GM23338 (cell line): Measurements from ENCODE around the gene TYR.
"Not testable (repeated sequence)": the region's sequence is repeated elsewhere in the genome, so short reads cannot be mapped to it uniquely, and the experiment has no call there.

Experiments used
- CREB1 ChIP-seq: fragments of 250-450 bp; sonication (Bioruptor Pico); IDR thresholded peaks from 2 replicates; pipeline ENCODE4 v1.5.0; 2020; ENCODE audit warnings: low read depth, mild to moderate bottlenecking, moderate library complexity
- CTCF ChIP-seq, 2 experiments: fragments of 200-600 bp in 1 of 2; sonication (generic) in 1 of 2; conservative IDR thresholded peaks; 2 replicates each; pipeline versions ENCODE4 v1.5.1 to v1.6.1; 2016 to 2017; ENCODE audit warnings: antibody characterized with exemption in 2 of 2, low read depth in 2 of 2, mild to moderate bottlenecking in 2 of 2, moderate library complexity in 1 of 2
- ETS1 ChIP-seq: IDR thresholded peaks from 2 replicates; pipeline ENCODE4 v1.6.1; 2016; ENCODE audit warnings: antibody characterized with exemption
- EZH2 ChIP-seq: fragments of 200-600 bp; sonication (generic); IDR thresholded peaks from one replicate; pipeline ENCODE4 v1.8.0; 2017; ENCODE audit warnings: antibody characterized with exemption, mild to moderate bottlenecking, low read depth; ENCODE audit not compliant: unreplicated experiment
- EZH2phosphoT487 ChIP-seq: fragments of 200-600 bp; sonication (generic); IDR thresholded peaks from one replicate; pipeline ENCODE4 v1.8.1; 2018; ENCODE audit warnings: antibody characterized with exemption; ENCODE audit not compliant: unreplicated experiment
- JUNB ChIP-seq: IDR thresholded peaks from one replicate; pipeline ENCODE4 v1.6.1; 2016; ENCODE audit warnings: antibody characterized with exemption; ENCODE audit not compliant: unreplicated experiment
- NANOG ChIP-seq: IDR thresholded peaks from 2 replicates; pipeline ENCODE4 v1.6.1; 2016; ENCODE audit warnings: antibody characterized with exemption, borderline replicate concordance
- POLR2AphosphoS5 ChIP-seq: IDR thresholded peaks from 2 replicates; pipeline ENCODE4 v1.6.1; 2016; ENCODE audit warnings: antibody characterized with exemption, low read depth
- STAT1 ChIP-seq: IDR thresholded peaks from one replicate; pipeline ENCODE4 v1.6.1; 2016; ENCODE audit warnings: antibody characterized with exemption; ENCODE audit not compliant: unreplicated experiment
- ZNF114 ChIP-seq: fragments of 250-450 bp; sonication (Bioruptor Pico); IDR thresholded peaks from 2 replicates; pipeline ENCODE4 v1.5.0; 2020; ENCODE audit warnings: mild to moderate bottlenecking, moderate library complexity
- ZNF331 ChIP-seq: fragments of 250-450 bp; sonication (Bioruptor Pico); IDR thresholded peaks from 2 replicates; pipeline ENCODE4 v1.5.0; 2020; ENCODE audit warnings: low read depth, mild to moderate bottlenecking, moderate library complexity
- TF ChIP-seq, protein P1 (sequence below): IDR thresholded peaks from one replicate; pipeline ENCODE4 v1.6.1; 2018; ENCODE audit warnings: antibody characterized with exemption; ENCODE audit not compliant: unreplicated experiment

DNA sequence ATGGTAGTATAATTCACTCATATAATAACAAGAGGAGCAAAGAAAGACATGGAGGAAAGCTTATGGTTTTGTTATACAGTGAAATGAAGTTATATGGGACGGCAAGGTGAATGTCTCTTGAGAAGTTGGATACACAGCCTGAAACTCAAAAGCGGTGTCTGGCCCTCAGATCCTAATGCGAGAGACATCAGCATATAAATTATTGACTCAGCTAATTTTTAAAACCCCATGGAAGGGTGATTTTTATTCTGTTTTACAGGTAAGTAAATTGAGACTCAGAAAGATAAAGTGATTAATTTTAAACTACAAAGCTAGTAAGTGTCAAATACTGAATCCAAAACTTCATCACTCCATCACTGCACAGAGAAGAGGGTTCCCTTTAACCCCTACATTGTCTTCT is 110.3 kb downstream of the TYR start:
- not testable (repeated sequence) for TF ChIP-seq CTCF (conservative IDR thresholded peaks at IDR 0.05; ENCODE audit: low read depth in 2 of 2); ZNF114 (CRISPR knock-in tag); EZH2; POLR2AphosphoS5; ETS1; JUNB; EZH2phosphoT487; NANOG; CREB1 (CRISPR knock-in tag); STAT1; ZNF331
- TF ChIP-seq, protein P1, sequence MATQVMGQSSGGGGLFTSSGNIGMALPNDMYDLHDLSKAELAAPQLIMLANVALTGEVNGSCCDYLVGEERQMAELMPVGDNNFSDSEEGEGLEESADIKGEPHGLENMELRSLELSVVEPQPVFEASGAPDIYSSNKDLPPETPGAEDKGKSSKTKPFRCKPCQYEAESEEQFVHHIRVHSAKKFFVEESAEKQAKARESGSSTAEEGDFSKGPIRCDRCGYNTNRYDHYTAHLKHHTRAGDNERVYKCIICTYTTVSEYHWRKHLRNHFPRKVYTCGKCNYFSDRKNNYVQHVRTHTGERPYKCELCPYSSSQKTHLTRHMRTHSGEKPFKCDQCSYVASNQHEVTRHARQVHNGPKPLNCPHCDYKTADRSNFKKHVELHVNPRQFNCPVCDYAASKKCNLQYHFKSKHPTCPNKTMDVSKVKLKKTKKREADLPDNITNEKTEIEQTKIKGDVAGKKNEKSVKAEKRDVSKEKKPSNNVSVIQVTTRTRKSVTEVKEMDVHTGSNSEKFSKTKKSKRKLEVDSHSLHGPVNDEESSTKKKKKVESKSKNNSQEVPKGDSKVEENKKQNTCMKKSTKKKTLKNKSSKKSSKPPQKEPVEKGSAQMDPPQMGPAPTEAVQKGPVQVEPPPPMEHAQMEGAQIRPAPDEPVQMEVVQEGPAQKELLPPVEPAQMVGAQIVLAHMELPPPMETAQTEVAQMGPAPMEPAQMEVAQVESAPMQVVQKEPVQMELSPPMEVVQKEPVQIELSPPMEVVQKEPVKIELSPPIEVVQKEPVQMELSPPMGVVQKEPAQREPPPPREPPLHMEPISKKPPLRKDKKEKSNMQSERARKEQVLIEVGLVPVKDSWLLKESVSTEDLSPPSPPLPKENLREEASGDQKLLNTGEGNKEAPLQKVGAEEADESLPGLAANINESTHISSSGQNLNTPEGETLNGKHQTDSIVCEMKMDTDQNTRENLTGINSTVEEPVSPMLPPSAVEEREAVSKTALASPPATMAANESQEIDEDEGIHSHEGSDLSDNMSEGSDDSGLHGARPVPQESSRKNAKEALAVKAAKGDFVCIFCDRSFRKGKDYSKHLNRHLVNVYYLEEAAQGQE = not testable (repeated sequence)
